ENCODE results near the gene NYAP2.

Gene NYAP2

DNA sequence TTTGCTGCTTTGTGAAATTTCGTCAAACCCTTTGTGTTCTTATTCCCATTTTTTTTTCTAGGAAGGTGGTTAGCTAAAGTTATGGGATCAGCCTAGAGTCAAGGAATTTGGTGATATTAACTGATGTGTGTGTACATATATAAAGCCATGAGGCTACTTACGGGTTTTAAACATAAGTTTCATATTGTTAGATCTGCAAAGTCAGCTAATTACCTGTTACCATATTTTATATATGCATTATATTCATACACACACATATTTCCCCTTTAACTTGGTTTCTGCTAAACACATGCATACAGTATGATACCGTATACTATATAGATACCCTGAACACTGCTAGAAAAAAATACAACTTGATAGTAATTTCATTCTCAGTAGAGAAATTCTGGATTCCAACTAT lies 241.0 kb downstream of the NYAP2 start:
- no peak for DNase-seq

DNA sequence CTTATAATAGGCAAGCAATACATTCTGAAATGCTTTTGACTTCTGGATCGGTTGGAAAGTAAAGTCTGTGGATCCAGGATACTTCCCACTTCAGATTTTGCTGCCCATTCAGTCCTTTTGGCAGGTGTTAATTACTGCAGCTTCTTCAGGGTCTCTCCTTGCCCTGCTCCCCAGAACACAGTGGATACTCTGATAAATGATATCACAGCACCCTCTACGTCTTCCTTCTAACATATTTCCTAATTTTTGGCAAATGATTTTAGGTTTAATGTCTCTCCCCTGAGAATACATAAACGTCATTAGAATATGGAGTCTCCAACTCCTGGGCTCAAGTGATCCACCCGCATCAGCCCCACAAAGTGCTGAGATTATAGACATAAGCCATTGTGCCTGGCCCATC lies 249.8 kb downstream of the NYAP2 start:
- no peak for DNase-seq

- no peak for DNase-seq
These were observed 250.5 kb downstream of the NYAP2 start for GRCh38 chr2:225650041-225650440.

DNA sequence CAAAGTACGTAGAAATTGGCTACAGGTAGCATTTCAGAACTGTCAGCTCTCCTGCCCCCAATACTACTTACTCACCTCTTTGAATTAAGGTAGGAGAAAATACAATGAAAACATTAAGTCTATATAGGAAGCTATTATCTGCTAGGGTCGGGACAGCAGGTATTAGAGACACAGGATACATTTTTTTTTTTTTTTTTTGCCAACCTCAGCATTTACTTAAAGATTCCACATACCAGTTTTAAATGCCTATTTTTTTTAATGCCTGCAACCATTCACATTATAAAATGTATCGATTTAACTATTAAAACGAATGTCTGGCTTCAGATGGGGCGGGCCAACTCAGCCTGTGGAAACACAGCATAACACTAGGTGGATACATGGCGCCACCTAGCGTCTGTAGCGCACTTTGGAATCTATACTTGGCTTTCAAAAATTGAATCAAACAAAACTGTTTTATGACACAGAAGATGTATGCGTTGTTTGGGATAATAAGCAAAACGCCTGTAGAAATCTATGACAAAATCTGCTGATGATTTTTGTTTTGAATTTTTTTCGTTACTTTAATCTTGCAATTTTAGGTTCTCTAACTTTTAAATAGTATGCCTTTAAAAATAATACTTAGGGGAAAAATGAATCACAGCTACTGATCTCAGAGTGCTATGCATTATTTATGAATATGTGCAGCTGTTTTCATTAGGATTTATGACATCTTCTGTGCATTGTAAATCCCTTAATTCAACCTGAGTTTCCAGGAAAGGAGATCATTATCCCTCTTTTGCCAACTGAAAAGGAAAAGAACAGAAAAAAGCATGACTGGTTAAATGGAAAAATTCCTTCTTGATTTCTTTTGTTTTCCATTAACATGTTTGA lies 261.0 kb downstream of the NYAP2 start:
- DNase-seq, result no peak

GRCh38 chr2:225662101-225662500 lies 262.6 kb downstream of the NYAP2 start:
- DNase-seq, result no peak

- DNase-seq, result no peak
These were observed 267.9 kb downstream of the NYAP2 start for GRCh38 chr2:225667445-225667844.

- peak; percentile 28 for DNase-seq
These were observed 269.2 kb downstream of the NYAP2 start for GRCh38 chr2:225668606-225669266.

DNA sequence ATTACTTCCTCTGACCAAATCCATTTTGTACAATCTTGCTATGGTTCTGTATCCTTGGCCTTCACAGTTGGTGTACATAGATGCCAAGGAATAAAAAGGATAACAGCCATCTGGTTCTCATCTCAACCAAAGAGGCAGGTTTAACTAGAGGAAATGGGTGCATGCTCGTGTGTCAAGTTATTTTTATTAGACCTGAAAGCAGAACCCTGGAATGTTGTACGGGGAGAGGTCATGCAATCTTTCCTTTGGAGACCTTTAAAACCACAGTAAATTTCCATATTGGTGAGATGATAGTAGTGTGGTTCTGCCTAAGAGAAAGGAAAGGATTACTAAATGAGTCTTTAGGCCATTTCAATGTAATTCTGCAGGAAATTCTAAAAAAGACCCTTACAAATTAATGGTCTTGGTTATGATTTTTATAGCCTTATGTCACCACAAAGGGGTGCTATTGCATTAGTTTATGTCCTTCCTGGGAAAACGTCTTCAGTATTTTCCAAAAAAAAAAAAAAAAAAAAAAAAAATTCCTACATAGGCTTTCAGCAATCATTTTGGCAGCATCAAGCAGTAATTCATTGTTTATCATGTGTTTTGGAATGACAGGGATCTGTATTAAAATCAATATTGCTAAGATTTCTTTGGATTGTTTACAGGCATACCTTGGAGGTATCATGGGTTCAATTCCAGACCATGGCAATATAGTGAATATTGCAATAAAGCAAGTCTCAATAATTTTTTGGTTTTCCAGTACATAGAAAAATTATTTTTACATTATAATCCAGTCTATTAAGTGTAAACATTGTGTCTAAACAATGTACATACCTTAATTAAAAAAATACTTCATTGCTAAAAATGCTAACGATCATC lies 270.8 kb downstream of the NYAP2 start:
- no peak for DNase-seq

GRCh38 chr2:225678792-225679191 lies 279.3 kb downstream of the NYAP2 start:
- no peak for DNase-seq

DNA sequence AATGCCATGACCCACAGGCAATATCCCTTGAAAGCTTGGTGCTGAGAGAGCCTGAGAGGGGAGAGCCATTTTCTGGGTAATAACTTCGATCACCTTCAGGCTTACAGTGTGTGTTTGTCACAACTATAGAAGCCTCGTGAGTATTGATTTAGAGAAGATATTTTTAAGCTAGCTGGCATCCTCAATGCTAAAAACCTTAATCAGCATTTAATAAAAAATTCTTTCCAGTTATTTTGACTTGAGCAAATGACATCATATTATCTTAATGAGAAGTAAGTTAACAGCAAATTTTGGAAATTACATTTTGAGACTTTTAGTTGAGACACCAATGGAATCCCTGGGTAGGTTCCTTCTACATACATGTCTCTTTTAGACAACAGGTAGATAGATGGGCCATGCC lies 283.7 kb downstream of the NYAP2 start:
- DNase-seq, result no peak

DNA sequence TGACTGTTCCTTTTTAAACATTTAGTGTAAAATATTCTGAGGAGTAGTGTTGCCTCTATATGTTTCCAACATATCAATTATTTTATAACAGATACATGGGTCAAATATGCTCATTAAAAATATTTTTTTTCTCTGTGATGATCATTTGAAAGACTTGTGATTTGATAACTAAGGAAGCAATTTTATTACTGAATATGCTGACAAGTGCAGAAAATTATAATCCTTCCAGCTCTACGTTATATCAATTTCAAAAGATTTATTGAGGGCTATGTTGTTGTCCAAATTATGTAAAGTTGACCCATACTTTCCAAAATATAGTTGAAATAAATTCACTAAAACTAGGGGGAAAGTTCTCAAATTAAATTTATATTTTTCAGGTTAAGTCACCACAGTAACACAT lies 290.6 kb downstream of the NYAP2 start:
- no peak for DNase-seq

- DNase-seq, result no peak
These were observed 292.2 kb downstream of the NYAP2 start for GRCh38 chr2:225691711-225692110.

DNA sequence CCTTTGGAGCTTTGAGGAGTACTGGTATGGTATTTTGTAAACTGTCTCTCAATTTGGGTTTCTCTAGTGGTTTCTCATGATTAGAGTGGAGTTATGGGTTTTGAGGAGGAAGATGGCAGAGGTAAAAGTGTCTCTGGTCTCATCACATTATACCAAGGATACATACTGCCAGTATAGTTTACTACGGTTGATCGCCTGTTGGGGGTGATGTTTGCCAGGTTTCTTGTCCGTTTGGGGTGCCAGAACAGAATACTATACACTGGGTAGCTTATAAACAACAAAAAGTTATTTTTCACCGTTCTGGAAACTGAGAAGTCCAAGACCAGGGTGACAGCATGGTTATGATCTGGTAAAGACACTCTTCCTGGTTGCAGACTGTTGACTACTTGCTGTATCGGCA lies 293.7 kb downstream of the NYAP2 start:
- no peak for DNase-seq

- DNase-seq, result no peak
These were observed 295.2 kb downstream of the NYAP2 start for GRCh38 chr2:225694664-225695063.

GRCh38 chr2:225697936-225698335 lies 298.4 kb downstream of the NYAP2 start:
- no peak for DNase-seq
